CD4-positive, CD25-positive, alpha-beta regulatory T cell (primary cell): Measurements from ENCODE around the gene CIROP. TPM values are rescaled to one million over a fixed set of nuclear protein-coding genes. Genes with fewer than 3 reads are reported as not detected.

Experiments
- ATAC-seq, 2 donors: fragments of 150-1000 bp; cut with Tn5 transposase; one replicate each; pipeline ENCODE4 v1.10.0; 2021; ENCODE audit warnings: low read depth in 2 of 2, moderate number of reproducible peaks in 2 of 2, moderate library complexity in 1 of 2
- DNase-seq, 3 donors: peaks; one replicate each; pipeline versions ENCODE4 v3.0.0 to v3.0.0-alpha.2; 2012 to 2022; ENCODE audit warnings: mixed read lengths in 1 of 3
- H3K27ac ChIP-seq: one replicate; pipeline ENCODE4 v1.7.0; 2013; ENCODE audit warnings: mild to moderate bottlenecking, low read length; ENCODE audit not compliant: insufficient read depth, poor library complexity, severe bottlenecking
- H3K27me3 ChIP-seq: one replicate; pipeline ENCODE4 v1.7.0; 2013; ENCODE audit warnings: low read length; ENCODE audit not compliant: control insufficient read depth, insufficient read depth
- H3K36me3 ChIP-seq: one replicate; pipeline ENCODE4 v1.7.0; 2013; ENCODE audit warnings: mild to moderate bottlenecking, low read length, moderate library complexity; ENCODE audit not compliant: control insufficient read depth, insufficient read depth
- H3K4me1 ChIP-seq: 2 replicates; pipeline ENCODE4 v1.7.0; 2013; ENCODE audit warnings: mild to moderate bottlenecking, low read length; ENCODE audit not compliant: insufficient read depth, control insufficient read depth, poor library complexity, severe bottlenecking
- H3K4me3 ChIP-seq: one replicate; pipeline ENCODE4 v1.7.0; 2013; ENCODE audit warnings: low read depth, mild to moderate bottlenecking, low read length, moderate library complexity
- H3K9me3 ChIP-seq, 2 experiments: 1 replicate in 1 of 2; 2 replicates in 1 of 2; pipeline ENCODE4 v1.7.0; 2013; ENCODE audit warnings: low read length in 2 of 2, mild to moderate bottlenecking in 1 of 2, moderate library complexity in 1 of 2; ENCODE audit not compliant: control insufficient read depth in 2 of 2
- H3K27ac Mint-ChIP-seq, 3 donors: one replicate each; pipeline ENCODE4 v1.8.0; 2020 to 2022; ENCODE audit warnings: mild to moderate bottlenecking in 3 of 3, mixed read lengths in 3 of 3, moderate library complexity in 2 of 3
- H3K27me3 Mint-ChIP-seq: one replicate; pipeline ENCODE4 v1.8.0; 2022; ENCODE audit warnings: mild to moderate bottlenecking, mixed read lengths
- H3K36me3 Mint-ChIP-seq: one replicate; pipeline ENCODE4 v1.8.0; 2020; ENCODE audit warnings: mixed read lengths
- H3K4me1 Mint-ChIP-seq, 4 donors: one replicate each; pipeline ENCODE4 v1.8.0; 2020 to 2022; ENCODE audit warnings: mixed read lengths in 4 of 4, mild to moderate bottlenecking in 1 of 4
- H3K4me3 Mint-ChIP-seq, 4 donors: one replicate each; pipeline ENCODE4 v1.8.0; 2020 to 2022; ENCODE audit warnings: mild to moderate bottlenecking in 4 of 4, mixed read lengths in 4 of 4, moderate library complexity in 3 of 4
- H3K9me3 Mint-ChIP-seq, 7 donors: one replicate each; pipeline ENCODE4 v1.8.0; 2020 to 2022; ENCODE audit warnings: mixed read lengths in 7 of 7, mild to moderate bottlenecking in 3 of 7, moderate library complexity in 2 of 7
- polyA plus RNA-seq, 4 donors: library from polyadenylated mRNA; unstranded; fragments of 300-500 nt; fragmentation: Illumina TruSeq; gene quantifications; one replicate each; pipeline ENCODE4 v1.2.3, GENCODE V29; 2021
- total RNA-seq: library from RNA; stranded (reverse); gene quantifications from one replicate; pipeline ENCODE4 v1.2.3, GENCODE V29; 2022

CIROP gene
- total and polyA plus RNA-seq, 5 donors from 2014 or later, result 0.23 TPM; not detected in 4

DNA sequence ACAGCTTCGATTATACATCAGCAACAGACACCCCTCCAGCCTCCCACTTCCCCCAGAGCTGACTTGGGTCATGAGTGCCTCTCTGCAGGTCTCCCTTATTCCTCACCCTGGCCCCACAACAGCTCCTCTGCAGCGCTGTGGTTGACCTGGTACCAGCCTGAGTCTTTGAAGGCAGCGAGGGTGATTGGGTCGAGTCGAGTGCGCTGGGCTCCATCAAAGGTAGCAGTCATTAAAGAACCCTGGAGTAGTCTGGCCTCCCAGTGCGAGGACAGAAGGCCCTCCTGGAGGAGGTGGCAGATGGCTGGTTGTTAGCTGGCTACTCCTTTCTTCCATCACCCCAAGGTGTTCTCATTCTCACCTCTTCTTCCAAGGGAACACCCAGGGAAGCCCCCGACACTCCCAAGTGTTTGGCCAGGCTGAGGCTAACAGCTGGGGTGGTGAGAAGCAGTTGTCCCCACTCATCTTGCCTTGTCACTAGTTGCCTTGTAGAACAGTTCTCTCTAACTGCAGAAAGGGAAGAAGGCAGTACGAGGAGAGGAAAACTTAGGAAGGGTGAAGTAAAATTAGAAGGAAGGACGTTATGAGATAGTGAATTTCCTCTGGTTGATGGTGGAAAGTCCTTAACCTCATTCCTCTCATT lies 2.7 kb downstream of the CIROP start:
- H3K27ac Mint-ChIP-seq, result peak overlapping the region in 1 of 3 donors; percentile 91
- Histone ChIP-seq H3K4me1 (peaks cover 2% of the 10 kb centered on the region), H3K27ac (no peak overlapping the region), H3K9me3 (no peaks in the 10 kb centered on the region), H3K36me3 (peaks cover 17% of the 10 kb centered on the region), H3K27me3 (no peaks in the 10 kb centered on the region), H3K4me3 (no peak overlapping the region)
- H3K4me3 Mint-ChIP-seq, result peak overlapping the region in 1 of 4 donors; percentile 8
- peaks cover 7% of the 10 kb centered on the region for H3K27me3 Mint-ChIP-seq
- no peak for DNase-seq
- peaks cover 13% of the 10 kb centered on the region for H3K36me3 Mint-ChIP-seq
- no peak for ATAC-seq
- peaks cover 8 to 17% (median 10%) of the 10 kb centered on the region in 4 donors for H3K4me1 Mint-ChIP-seq
- H3K9me3 Mint-ChIP-seq, result no peaks in the 10 kb centered on the region

DNA sequence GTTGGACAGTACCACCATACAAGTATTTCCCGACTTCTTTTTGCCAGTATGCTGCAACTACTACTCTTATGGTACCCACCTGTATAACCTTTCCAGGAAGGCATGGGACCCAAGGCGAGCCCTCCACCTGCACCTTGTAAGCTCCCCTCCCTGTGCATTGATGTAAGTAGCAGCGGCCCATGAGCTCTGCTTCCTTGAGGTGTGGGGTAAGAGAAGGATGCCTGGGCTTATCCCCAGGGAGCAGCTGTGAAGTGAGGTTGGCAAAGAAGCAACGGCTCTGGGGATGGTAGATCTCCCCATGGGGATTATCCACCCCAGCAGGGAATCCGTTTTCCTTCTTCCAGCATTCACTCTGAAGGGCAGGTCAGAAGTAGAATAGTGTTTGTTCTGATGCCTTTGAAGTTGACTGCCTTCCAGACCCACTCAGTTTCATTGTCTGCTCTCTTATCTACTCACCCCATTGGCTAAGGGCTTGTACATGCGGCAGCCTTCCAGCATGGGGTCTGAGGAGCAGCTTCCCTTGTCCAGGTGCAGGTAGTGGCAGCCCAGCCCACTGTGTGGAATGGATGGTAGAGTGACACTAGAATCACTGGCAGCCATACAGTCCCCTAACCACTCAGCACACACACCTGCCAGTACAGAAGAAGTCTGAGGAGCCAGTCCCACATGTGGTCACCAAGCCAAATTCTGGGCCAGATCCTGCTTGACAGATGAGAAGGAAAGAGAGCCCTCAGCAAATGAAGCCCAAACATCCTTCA lies 3.4 kb downstream of the CIROP start:
- Histone ChIP-seq H3K9me3 (no peaks in the 10 kb centered on the region), H3K4me3 (no peak overlapping the region), H3K27ac (no peak overlapping the region), H3K36me3 (peaks cover 17% of the 10 kb centered on the region), H3K4me1 (peaks cover 9% of the 10 kb centered on the region), H3K27me3 (no peaks in the 10 kb centered on the region)
- H3K4me1 Mint-ChIP-seq, result peaks cover 10 to 18% (median 15%) of the 10 kb centered on the region in 4 donors
- peak overlapping the region in 1 of 4 donors; percentile 12 for H3K4me3 Mint-ChIP-seq
- H3K36me3 Mint-ChIP-seq, result peaks cover 16% of the 10 kb centered on the region
- peaks cover 4% of the 10 kb centered on the region for H3K27me3 Mint-ChIP-seq
- DNase-seq, result no peak
- no peak overlapping the region for H3K27ac Mint-ChIP-seq
- no peaks in the 10 kb centered on the region for H3K9me3 Mint-ChIP-seq
- no peak for ATAC-seq

DNA sequence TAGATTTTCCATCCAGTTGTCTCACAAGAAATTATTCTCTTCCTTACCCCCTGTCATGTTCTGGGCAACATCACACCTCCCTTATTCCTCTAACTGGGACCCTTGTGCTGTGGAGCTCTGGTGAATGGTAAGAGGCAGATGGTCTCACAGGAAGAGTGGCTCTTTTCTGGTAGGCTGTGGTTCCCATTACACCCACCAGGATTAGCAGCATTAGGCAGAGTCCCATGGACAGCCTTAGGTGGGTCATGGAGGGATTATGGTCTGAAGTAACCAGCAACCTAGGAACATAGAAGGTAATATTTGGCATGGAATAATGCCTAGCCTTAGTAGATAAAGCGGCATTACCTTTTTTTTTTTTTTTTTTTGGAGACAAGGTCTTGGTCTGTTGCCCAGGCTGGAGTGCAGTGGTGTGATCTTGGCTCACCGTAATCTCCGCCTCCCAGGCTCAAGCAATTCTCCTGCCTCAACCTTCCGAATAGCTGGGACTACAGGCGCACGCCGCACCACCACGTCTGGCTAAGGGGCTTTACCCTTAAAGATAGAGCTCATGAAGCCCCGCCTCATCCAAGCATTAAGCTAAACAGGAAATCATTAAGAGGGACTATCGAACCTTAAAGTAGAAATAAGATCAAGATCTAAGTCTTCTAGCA lies 5.5 kb downstream of the CIROP start:
- Mint-ChIP-seq H3K4me3 (no peak overlapping the region), H3K27ac (peak overlapping the region in 1 of 3 donors; percentile 52), H3K9me3 (no peaks in the 10 kb centered on the region), H3K4me1 (peaks cover 13 to 18% (median 15%) of the 10 kb centered on the region in 4 donors), H3K27me3 (peaks cover 4% of the 10 kb centered on the region), H3K36me3 (peaks cover 16% of the 10 kb centered on the region)
- H3K9me3 ChIP-seq, result no peaks in the 10 kb centered on the region
- DNase-seq (no peak), ATAC-seq (no peak)
- no peak overlapping the region for H3K27ac ChIP-seq
- no peak overlapping the region for H3K4me3 ChIP-seq
- peaks cover 18% of the 10 kb centered on the region for H3K4me1 ChIP-seq
- H3K36me3 ChIP-seq, result peaks cover 17% of the 10 kb centered on the region
- no peaks in the 10 kb centered on the region for H3K27me3 ChIP-seq

- Histone ChIP-seq H3K27ac (no peak overlapping the region), H3K4me1 (peaks cover 33% of the 10 kb centered on the region), H3K9me3 (no peaks in the 10 kb centered on the region), H3K36me3 (peaks cover 17% of the 10 kb centered on the region), H3K27me3 (no peaks in the 10 kb centered on the region), H3K4me3 (peak overlapping the region; percentile 98)
- Mint-ChIP-seq H3K36me3 (peaks cover 16% of the 10 kb centered on the region), H3K27me3 (peaks cover 4% of the 10 kb centered on the region), H3K4me3 (peak overlapping the region in 1 of 4 donors; percentile 56), H3K9me3 (no peaks in the 10 kb centered on the region), H3K4me1 (peaks cover 13 to 27% (median 22%) of the 10 kb centered on the region in 4 donors), H3K27ac (peak overlapping the region in 1 of 3 donors; percentile 76)
- DNase-seq, result no peak
- no peak for ATAC-seq
Observed at GRCh38 chr14:23097786-23098185, 7.0 kb downstream of the CIROP start.

DNA sequence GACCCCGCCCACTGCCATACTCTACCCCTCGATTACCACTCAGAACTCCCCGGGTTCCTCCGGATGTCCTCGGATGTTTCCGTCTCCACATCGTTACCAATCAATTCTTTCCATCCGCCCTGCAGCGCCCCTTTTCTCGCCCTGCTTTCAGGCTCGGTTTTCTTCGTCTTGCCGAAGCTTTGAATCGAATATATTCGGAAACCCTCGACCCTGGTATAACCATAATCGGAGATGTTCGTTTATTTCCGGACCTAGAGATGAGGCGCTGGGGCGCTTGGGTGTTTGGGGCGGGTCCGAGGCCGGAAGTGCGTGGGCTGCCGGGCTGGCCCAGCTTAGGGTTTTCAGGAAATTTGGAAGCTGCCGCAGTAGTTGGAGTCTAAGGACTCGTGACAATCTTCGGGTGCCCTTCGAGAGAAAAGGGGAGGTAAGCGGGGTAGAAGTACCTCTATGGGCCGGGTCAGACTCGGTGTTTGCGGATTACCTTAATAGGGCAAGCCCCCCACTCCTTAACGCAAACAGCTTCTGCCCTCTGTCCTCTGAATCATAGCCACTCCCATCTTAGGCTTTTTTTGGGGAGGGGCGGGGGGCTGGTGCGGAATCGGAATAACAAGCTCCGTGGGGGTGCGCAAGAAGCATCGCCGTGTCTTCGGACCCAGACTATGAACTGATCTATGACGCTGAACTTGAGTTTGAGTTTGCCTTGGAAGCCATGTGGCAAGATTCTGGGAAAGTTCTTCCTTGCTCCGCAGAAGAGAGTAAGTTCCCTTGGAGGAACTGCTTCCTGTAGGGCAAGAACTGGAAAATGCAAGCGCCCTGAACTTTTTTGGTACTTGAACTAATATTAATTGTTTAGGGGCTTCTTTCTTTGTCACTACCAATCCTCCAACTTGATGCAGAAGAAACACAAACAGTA lies 9.3 kb downstream of the CIROP start, which contains the start of gene C14orf119:
Gene C14orf119 (plus strand): TSS at position 310 of the 913 bp plus-strand sequence. CDS start 2,154 bp downstream, outside the sequence.
- Histone ChIP-seq H3K4me3 (peak within 1 kb of the TSS; percentile 98), H3K36me3 (peaks cover 40% of the 10 kb centered on the region), H3K4me1 (peaks cover 36% of the 10 kb centered on the region), H3K27ac (peak within 1 kb of the TSS; percentile 99), H3K27me3 (no peaks in the 10 kb centered on the region), H3K9me3 (no peaks in the 10 kb centered on the region)
- Mint-ChIP-seq H3K4me1 (peaks cover 14 to 43% (median 32%) of the 10 kb centered on the region in 4 donors), H3K4me3 (no peak within 1 kb of the TSS), H3K36me3 (peaks cover 24% of the 10 kb centered on the region), H3K27ac (no peak within 1 kb of the TSS), H3K9me3 (no peaks in the 10 kb centered on the region), H3K27me3 (no peaks in the 10 kb centered on the region)
- DNase-seq, result peak; percentile 99 to 100 (median 100)
- peak; percentile 91 to 93 for ATAC-seq

GRCh38 chr14:23094666-23095195 lies 10.1 kb downstream of the CIROP start, which contains the start of gene ACIN1:
Gene ACIN1 (minus strand): TSS chr14:23095136. CDS start chr14:23095112, 24 bp downstream.
- Histone ChIP-seq H3K27me3 (no peaks in the 10 kb centered on the region), H3K27ac (peak within 1 kb of the TSS; percentile 99), H3K4me3 (peak within 1 kb of the TSS; percentile 98), H3K36me3 (peaks cover 47% of the 10 kb centered on the region), H3K9me3 (no peaks in the 10 kb centered on the region), H3K4me1 (peaks cover 36% of the 10 kb centered on the region)
- no peaks in the 10 kb centered on the region for H3K9me3 Mint-ChIP-seq
- peak in 2 of 3 donors; percentile 65 to 91 for DNase-seq
- peaks cover 18 to 45% (median 33%) of the 10 kb centered on the region in 4 donors for H3K4me1 Mint-ChIP-seq
- H3K27me3 Mint-ChIP-seq, result no peaks in the 10 kb centered on the region
- no peak within 1 kb of the TSS for H3K4me3 Mint-ChIP-seq
- ATAC-seq, result peak; percentile 20 to 21
- no peak within 1 kb of the TSS for H3K27ac Mint-ChIP-seq
- peaks cover 30% of the 10 kb centered on the region for H3K36me3 Mint-ChIP-seq
